K562 (cell line): ENCODE results near the gene PYM1. TPM values are rescaled to one million over a fixed set of nuclear protein-coding genes. Genes with fewer than 3 reads are reported as not detected.

Experiments
- BRD4 ChIP-seq: fragments of 200-600 bp; sonication (generic); IDR thresholded peaks from 2 replicates; pipeline ENCODE4 v1.6.1; 2017; ENCODE audit warnings: inconsistent platforms
- BRD9 ChIP-seq: fragments of 450-650 bp; IDR thresholded peaks from 2 replicates; pipeline ENCODE4 v1.6.1; 2018; ENCODE audit warnings: low read depth; ENCODE audit not compliant: partially characterized antibody
- C11orf30 ChIP-seq: fragments of 450-650 bp; IDR thresholded peaks from 2 replicates; pipeline ENCODE4 v1.6.1; 2016; ENCODE audit warnings: low read depth, mild to moderate bottlenecking
- CEBPG ChIP-seq, 3 experiments: fragments of 200-800 bp in 1 of 3; sonication (Bioruptor generic) in 1 of 3; sonication (generic) in 1 of 3; formaldehyde crosslinking in 1 of 3; IDR thresholded peaks in 2 of 3; conservative IDR thresholded peaks in 1 of 3; 2 replicates each; pipeline versions ENCODE4 v1.6.1 to v1.8.0; 2016 to 2022; ENCODE audit warnings: missing compliant biosample characterization in 2 of 3, missing genetic modification characterization in 2 of 3, mild to moderate bottlenecking in 1 of 3, missing genetic modification reagents in 1 of 3
- EZH2 ChIP-seq: IDR thresholded peaks from 2 replicates; pipeline ENCODE4 v1.6.1; 2012; ENCODE audit warnings: low read depth, mild to moderate bottlenecking, inconsistent platforms, low read length, borderline replicate concordance
- FIP1L1 ChIP-seq: fragments of 200-400 bp; formaldehyde crosslinking; IDR thresholded peaks from 2 replicates; pipeline ENCODE4 v1.6.1; 2018; ENCODE audit warnings: mild to moderate bottlenecking, low read depth, low read length; ENCODE audit not compliant: poor library complexity, severe bottlenecking
- MED1 ChIP-seq: sonication (generic); formaldehyde crosslinking; IDR thresholded peaks from 2 replicates; pipeline ENCODE4 v1.8.1; 2023; ENCODE audit warnings: missing genetic modification reagents, borderline replicate concordance
- MTA3 ChIP-seq: fragments of 450-650 bp; formaldehyde crosslinking; IDR thresholded peaks from 2 replicates; pipeline ENCODE4 v1.6.1; 2017; ENCODE audit warnings: mild to moderate bottlenecking, borderline replicate concordance
- MYC ChIP-seq, 2 experiments: fragments of 250-450 bp in 1 of 2; sonication (Bioruptor Pico) in 1 of 2; IDR thresholded peaks; 2 replicates each; pipeline versions ENCODE4 v1.5.1 to v1.6.1; 2012 to 2021; ENCODE audit warnings: low read depth in 2 of 2, borderline replicate concordance in 1 of 2, improper control_type of control experiment in 1 of 2, low read length in 1 of 2, mild to moderate bottlenecking in 1 of 2, moderate library complexity in 1 of 2
- NFIX ChIP-seq: fragments of 250-450 bp; sonication (Bioruptor Pico); IDR thresholded peaks from 2 replicates; pipeline ENCODE4 v1.4.0; 2020; ENCODE audit warnings: low read depth, mild to moderate bottlenecking, moderate library complexity
- PHB2 ChIP-seq: fragments of 450-650 bp; IDR thresholded peaks from 2 replicates; pipeline ENCODE4 v1.6.1; 2017; ENCODE audit warnings: low read depth
- SIX5 ChIP-seq, 2 experiments: IDR thresholded peaks; 2 replicates each; pipeline ENCODE4 v1.6.1; 2011; ENCODE audit warnings: low read length in 2 of 2, borderline replicate concordance in 1 of 2, low read depth in 1 of 2, mild to moderate bottlenecking in 1 of 2, moderate library complexity in 1 of 2; ENCODE audit not compliant: insufficient read depth in 1 of 2
- SOX6 ChIP-seq: fragments of 450-650 bp; IDR thresholded peaks from 2 replicates; pipeline ENCODE4 v1.6.1; 2014; ENCODE audit warnings: mild to moderate bottlenecking
- TCF7L2 ChIP-seq: fragments of 150-350 bp; IDR thresholded peaks from 2 replicates; pipeline ENCODE4 v1.6.1; 2016; ENCODE audit warnings: low read depth, mild to moderate bottlenecking, low read length, moderate library complexity
- ZNF197 ChIP-seq: fragments of 200-800 bp; sonication (Bioruptor generic); IDR thresholded peaks from 2 replicates; pipeline ENCODE4 v1.6.1; 2016; ENCODE audit warnings: low read depth, missing genetic modification characterization, missing compliant biosample characterization
- ZNF274 ChIP-seq: IDR thresholded peaks from 2 replicates; pipeline ENCODE4 v1.6.1; 2011; ENCODE audit warnings: low read depth, mild to moderate bottlenecking, low read length, moderate library complexity, borderline replicate concordance
- ZNF282 ChIP-seq: sonication (generic); formaldehyde crosslinking; IDR thresholded peaks from 2 replicates; pipeline ENCODE4 v1.8.1; 2023; ENCODE audit warnings: missing genetic modification reagents
- ZNF408 ChIP-seq: fragments of 250-450 bp; sonication (Bioruptor Pico); IDR thresholded peaks from 2 replicates; pipeline ENCODE4 v1.4.0; 2020; ENCODE audit warnings: low read depth, mild to moderate bottlenecking, moderate library complexity
- ZNF77 ChIP-seq: fragments of 250-450 bp; sonication (Bioruptor Pico); IDR thresholded peaks from 2 replicates; pipeline ENCODE4 v1.5.0; 2020
- polyA plus RNA-seq, 8 experiments: library from polyadenylated mRNA; depleted of rRNA in 4 of 8; stranded (reverse) in 5 of 8; unstranded in 3 of 8; fragments of >200 nt; fragmentation: Nextera tagmentation in 2 of 8; fragmentation: Illumina TruSeq in 1 of 8; extraction: Ambion mirVana in 2 of 8; extraction: Trizol in 1 of 8; gene quantifications; 2 replicates each; pipeline versions ENCODE4 v1.2.1 to v1.2.3, GENCODE V29; 2011 to 2014; ENCODE audit warnings: inconsistent platforms in 1 of 8, missing spikeins in 1 of 8
- total RNA-seq, 7 experiments: library from RNA; depleted of rRNA in 6 of 7; stranded (reverse); fragments of >200 nt in 6 of 7; fragmentation: Illumina TruSeq in 2 of 7; extraction: Trizol in 2 of 7; gene quantifications; 2 replicates each; pipeline versions ENCODE4 v1.2.1 to v1.2.3, GENCODE V29; 2011 to 2021; ENCODE audit warnings: low replicate concordance in 1 of 7
- TF ChIP-seq, protein P1 (sequence below): fragments of 450-650 bp; IDR thresholded peaks from 2 replicates; pipeline ENCODE4 v1.6.1; 2016; ENCODE audit warnings: missing biosample characterization, missing genetic modification characterization
- TF ChIP-seq, protein P2 (sequence below), 2 experiments: fragments of 250-450 bp in 1 of 2; fragments of 450-650 bp in 1 of 2; sonication (Bioruptor Pico) in 1 of 2; IDR thresholded peaks; 2 replicates each; pipeline versions ENCODE4 v1.6.1 to v1.8.0; 2016 to 2021; ENCODE audit warnings: mild to moderate bottlenecking in 2 of 2, moderate library complexity in 2 of 2, missing compliant biosample characterization in 1 of 2, missing genetic modification characterization in 1 of 2
- TF ChIP-seq, protein P3 (sequence below), 2 experiments: fragments of 450-650 bp in 1 of 2; sonication (generic) in 1 of 2; formaldehyde crosslinking; conservative IDR thresholded peaks; 2 replicates each; pipeline versions ENCODE4 v1.4.0 to v1.8.1; 2020 to 2022; ENCODE audit warnings: mild to moderate bottlenecking in 1 of 2, missing genetic modification reagents in 1 of 2
- TF ChIP-seq, protein P4 (sequence below): fragments of 250-450 bp; sonication (Bioruptor Pico); IDR thresholded peaks from 2 replicates; pipeline ENCODE4 v1.8.0; 2022; ENCODE audit warnings: inconsistent platforms, mild to moderate bottlenecking, moderate library complexity, borderline replicate concordance

PYM1 gene
- total and polyA plus RNA-seq, 9 of the 15 experiments (the other 6 are each of a cell fraction or from before 2014, with no cell fraction given) = 29.0 to 51.3 (median 34.1) TPM

DNA sequence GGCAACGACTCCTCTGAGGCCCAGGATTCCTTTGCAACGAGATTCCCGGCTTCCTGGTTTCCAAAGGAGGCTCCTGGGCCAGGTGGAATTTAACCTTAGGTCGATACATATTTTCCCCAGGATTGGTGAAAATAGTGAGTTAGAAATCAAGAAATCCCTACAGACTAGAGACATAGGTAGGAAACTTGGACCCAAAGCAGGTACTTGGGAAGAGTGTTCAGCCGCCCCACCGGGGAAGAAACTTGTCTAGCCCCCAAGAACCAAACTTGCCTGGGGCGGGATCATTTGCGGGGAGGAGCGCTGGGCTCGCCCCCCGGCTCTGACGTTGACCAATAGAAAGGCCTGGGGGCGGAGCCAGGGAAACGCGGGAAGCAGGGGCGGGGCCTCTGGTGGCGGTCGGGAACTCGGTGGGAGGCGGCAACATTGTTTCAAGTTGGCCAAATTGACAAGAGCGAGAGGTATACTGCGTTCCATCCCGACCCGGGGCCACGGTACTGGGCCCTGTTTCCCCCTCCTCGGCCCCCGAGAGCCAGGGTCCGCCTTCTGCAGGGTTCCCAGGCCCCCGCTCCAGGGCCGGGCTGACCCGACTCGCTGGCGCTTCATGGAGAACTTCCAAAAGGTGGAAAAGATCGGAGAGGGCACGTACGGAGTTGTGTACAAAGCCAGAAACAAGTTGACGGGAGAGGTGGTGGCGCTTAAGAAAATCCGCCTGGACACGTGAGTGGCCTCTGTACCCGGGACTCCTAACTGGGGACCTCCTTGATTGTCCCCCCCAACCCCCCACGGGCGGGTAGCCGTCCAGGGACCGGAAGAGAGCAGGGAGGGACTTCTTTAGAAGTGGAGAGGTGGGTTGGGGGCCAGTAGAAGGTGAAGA is 39.0 kb upstream of the PYM1 start, which contains the start of gene CDK2 (continued):
- peak; percentile 14; the same call in 1 of the 2 replicates for TF ChIP-seq MYC (IDR thresholded peaks at IDR 0.05; ENCODE audit: low read depth, low read length)
- TF ChIP-seq MYC (CRISPR knock-in tag; IDR thresholded peaks at IDR 0.05; ENCODE audit: borderline replicate concordance, low read depth) = no peak
- TF ChIP-seq ZNF197 (CRISPR knock-in tag) = no peak
- TF ChIP-seq, protein P1, sequence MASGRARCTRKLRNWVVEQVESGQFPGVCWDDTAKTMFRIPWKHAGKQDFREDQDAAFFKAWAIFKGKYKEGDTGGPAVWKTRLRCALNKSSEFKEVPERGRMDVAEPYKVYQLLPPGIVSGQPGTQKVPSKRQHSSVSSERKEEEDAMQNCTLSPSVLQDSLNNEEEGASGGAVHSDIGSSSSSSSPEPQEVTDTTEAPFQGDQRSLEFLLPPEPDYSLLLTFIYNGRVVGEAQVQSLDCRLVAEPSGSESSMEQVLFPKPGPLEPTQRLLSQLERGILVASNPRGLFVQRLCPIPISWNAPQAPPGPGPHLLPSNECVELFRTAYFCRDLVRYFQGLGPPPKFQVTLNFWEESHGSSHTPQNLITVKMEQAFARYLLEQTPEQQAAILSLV (tag) = no peak
- TF ChIP-seq C11orf30 = no peak
- no peak for TF ChIP-seq EZH2
- TF ChIP-seq, protein P2, sequence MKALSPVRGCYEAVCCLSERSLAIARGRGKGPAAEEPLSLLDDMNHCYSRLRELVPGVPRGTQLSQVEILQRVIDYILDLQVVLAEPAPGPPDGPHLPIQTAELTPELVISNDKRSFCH (CRISPR knock-in tag; IDR thresholded peaks at IDR 0.05) = no peak
- TF ChIP-seq, protein P2 (tag; IDR thresholded peaks at IDR 0.05) = no peak
- peak; percentile 23 for TF ChIP-seq FIP1L1
- TF ChIP-seq NFIX (CRISPR knock-in tag) = no peak
- no peak for TF ChIP-seq ZNF274
- no peak for TF ChIP-seq CEBPG (CRISPR knock-in tag; IDR thresholded peaks at IDR 0.05)
- no peak for TF ChIP-seq CEBPG (tag; conservative IDR thresholded peaks at IDR 0.05 in 1 of 2, IDR thresholded peaks at IDR 0.05 in 1 of 2)
- TF ChIP-seq SOX6 = 0 out of 2 replicates have a peak, but pooled peaks have one; percentile 11
- TF ChIP-seq ZNF282 (CRISPR knock-in tag) = no peak
- TF ChIP-seq ZNF408 (CRISPR knock-in tag) = no peak
- TF ChIP-seq BRD4 = no peak
- no peak for TF ChIP-seq TCF7L2
- TF ChIP-seq, protein P3, sequence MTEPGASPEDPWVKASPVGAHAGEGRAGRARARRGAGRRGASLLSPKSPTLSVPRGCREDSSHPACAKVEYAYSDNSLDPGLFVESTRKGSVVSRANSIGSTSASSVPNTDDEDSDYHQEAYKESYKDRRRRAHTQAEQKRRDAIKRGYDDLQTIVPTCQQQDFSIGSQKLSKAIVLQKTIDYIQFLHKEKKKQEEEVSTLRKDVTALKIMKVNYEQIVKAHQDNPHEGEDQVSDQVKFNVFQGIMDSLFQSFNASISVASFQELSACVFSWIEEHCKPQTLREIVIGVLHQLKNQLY (CRISPR knock-in tag; conservative IDR thresholded peaks at IDR 0.05) = no peak
- no peak for TF ChIP-seq MED1 (CRISPR knock-in tag)
- TF ChIP-seq, protein P4, sequence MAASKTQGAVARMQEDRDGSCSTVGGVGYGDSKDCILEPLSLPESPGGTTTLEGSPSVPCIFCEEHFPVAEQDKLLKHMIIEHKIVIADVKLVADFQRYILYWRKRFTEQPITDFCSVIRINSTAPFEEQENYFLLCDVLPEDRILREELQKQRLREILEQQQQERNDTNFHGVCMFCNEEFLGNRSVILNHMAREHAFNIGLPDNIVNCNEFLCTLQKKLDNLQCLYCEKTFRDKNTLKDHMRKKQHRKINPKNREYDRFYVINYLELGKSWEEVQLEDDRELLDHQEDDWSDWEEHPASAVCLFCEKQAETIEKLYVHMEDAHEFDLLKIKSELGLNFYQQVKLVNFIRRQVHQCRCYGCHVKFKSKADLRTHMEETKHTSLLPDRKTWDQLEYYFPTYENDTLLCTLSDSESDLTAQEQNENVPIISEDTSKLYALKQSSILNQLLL = no peak
- TF ChIP-seq PHB2 = no peak
- TF ChIP-seq BRD9 = no peak
- no peak for TF ChIP-seq SIX5 (IDR thresholded peaks at IDR 0.05; ENCODE audit: borderline replicate concordance in 1 of 2, insufficient read depth in 1 of 2, low read depth in 1 of 2, low read length in 2 of 2)
- peak; percentile 54; the same call in 1 of the 2 replicates for TF ChIP-seq MTA3
- TF ChIP-seq ZNF77 = no peak
